Neural crest cell (in vitro differentiated cells): ENCODE data around the gene TRAPPC1. TPM values are rescaled to one million over a fixed set of nuclear protein-coding genes. Genes with fewer than 3 reads are reported as not detected.
A peak's percentile ranks its signal among the peaks of the same experiment; 100 is the strongest.

Experiments used
- DNase-seq: peaks from one replicate; pipeline ENCODE4 v3.0.0; 2021; ENCODE audit warnings: low read depth, mixed read lengths, low spot score
- H3K27ac Mint-ChIP-seq: one replicate; pipeline ENCODE4 v1.8.0; 2021; ENCODE audit warnings: mild to moderate bottlenecking, mixed read lengths; ENCODE audit not compliant: unreplicated experiment
- H3K27me3 Mint-ChIP-seq: 2 replicates; pipeline ENCODE4 v1.8.0; 2021; ENCODE audit warnings: low read depth, mild to moderate bottlenecking, mixed read lengths
- H3K36me3 Mint-ChIP-seq: 2 replicates; pipeline ENCODE4 v1.8.0; 2021; ENCODE audit warnings: low read depth, mild to moderate bottlenecking, mixed read lengths
- H3K4me1 Mint-ChIP-seq: 2 replicates; pipeline ENCODE4 v1.8.0; 2021; ENCODE audit warnings: mixed read lengths
- H3K4me3 Mint-ChIP-seq: one replicate; pipeline ENCODE4 v1.8.0; 2021; ENCODE audit warnings: mild to moderate bottlenecking, mixed read lengths
- H3K9me3 Mint-ChIP-seq: 2 replicates; pipeline ENCODE4 v1.8.0; 2021; ENCODE audit warnings: mixed read lengths
- CTCF ChIP-seq: fragments of 200-600 bp; sonication (generic); conservative IDR thresholded peaks from 2 replicates; pipeline ENCODE4 v1.5.0; 2021; ENCODE audit warnings: antibody characterized with exemption, mild to moderate bottlenecking
- total RNA-seq: library from RNA; stranded (reverse); gene quantifications from 2 replicates; pipeline ENCODE4 v1.2.1, GENCODE V29; 2021

TRAPPC1 gene
- total RNA-seq, 1 donor from 2014 or later: 145 TPM

GRCh38 chr17:7888184-7888920 lies 43.4 kb downstream of the TRAPPC1 start, which contains the start of gene CHD3:
Gene CHD3 (plus strand): TSS chr17:7888789. CDS start chr17:7889001, 212 bp downstream.
- Mint-ChIP-seq H3K27ac (no peak within 1 kb of the TSS), H3K9me3 (no peaks in the 10 kb centered on the region), H3K4me3 (no peak within 1 kb of the TSS), H3K4me1 (no peaks in the 10 kb centered on the region), H3K27me3 (no peaks in the 10 kb centered on the region), H3K36me3 (peaks cover 8% of the 10 kb centered on the region)
- no peak for DNase-seq
- TF ChIP-seq CTCF: no peak

GRCh38 chr17:7887482-7888183 lies 44.1 kb downstream of the TRAPPC1 start:
- no peak overlapping the region for H3K27ac Mint-ChIP-seq
- H3K9me3 Mint-ChIP-seq: no peaks in the 10 kb centered on the region
- peak; percentile 69 for DNase-seq
- H3K36me3 Mint-ChIP-seq: peaks cover 8% of the 10 kb centered on the region
- TF ChIP-seq CTCF: no peak
- H3K27me3 Mint-ChIP-seq: no peaks in the 10 kb centered on the region
- H3K4me1 Mint-ChIP-seq: no peaks in the 10 kb centered on the region
- H3K4me3 Mint-ChIP-seq: no peak overlapping the region

- TF ChIP-seq CTCF: no peak
- no peak for DNase-seq
- no peak overlapping the region for H3K4me3 Mint-ChIP-seq
- H3K4me1 Mint-ChIP-seq: no peaks in the 10 kb centered on the region
- H3K36me3 Mint-ChIP-seq: peaks cover 8% of the 10 kb centered on the region
- H3K9me3 Mint-ChIP-seq: no peaks in the 10 kb centered on the region
- H3K27me3 Mint-ChIP-seq: no peaks in the 10 kb centered on the region
- no peak overlapping the region for H3K27ac Mint-ChIP-seq
Measured at GRCh38 chr17:7887038-7887481, 44.7 kb downstream of the TRAPPC1 start.

GRCh38 chr17:7886227-7887037 lies 45.3 kb downstream of the TRAPPC1 start:
- H3K9me3 Mint-ChIP-seq: no peaks in the 10 kb centered on the region
- H3K36me3 Mint-ChIP-seq: peaks cover 8% of the 10 kb centered on the region
- H3K27me3 Mint-ChIP-seq: no peaks in the 10 kb centered on the region
- no peaks in the 10 kb centered on the region for H3K4me1 Mint-ChIP-seq
- no peak overlapping the region for H3K27ac Mint-ChIP-seq
- no peak for TF ChIP-seq CTCF
- no peak overlapping the region for H3K4me3 Mint-ChIP-seq
- DNase-seq: peak; percentile 22
